ENCODE results near the gene SZRD1.

Gene SZRD1

DNA sequence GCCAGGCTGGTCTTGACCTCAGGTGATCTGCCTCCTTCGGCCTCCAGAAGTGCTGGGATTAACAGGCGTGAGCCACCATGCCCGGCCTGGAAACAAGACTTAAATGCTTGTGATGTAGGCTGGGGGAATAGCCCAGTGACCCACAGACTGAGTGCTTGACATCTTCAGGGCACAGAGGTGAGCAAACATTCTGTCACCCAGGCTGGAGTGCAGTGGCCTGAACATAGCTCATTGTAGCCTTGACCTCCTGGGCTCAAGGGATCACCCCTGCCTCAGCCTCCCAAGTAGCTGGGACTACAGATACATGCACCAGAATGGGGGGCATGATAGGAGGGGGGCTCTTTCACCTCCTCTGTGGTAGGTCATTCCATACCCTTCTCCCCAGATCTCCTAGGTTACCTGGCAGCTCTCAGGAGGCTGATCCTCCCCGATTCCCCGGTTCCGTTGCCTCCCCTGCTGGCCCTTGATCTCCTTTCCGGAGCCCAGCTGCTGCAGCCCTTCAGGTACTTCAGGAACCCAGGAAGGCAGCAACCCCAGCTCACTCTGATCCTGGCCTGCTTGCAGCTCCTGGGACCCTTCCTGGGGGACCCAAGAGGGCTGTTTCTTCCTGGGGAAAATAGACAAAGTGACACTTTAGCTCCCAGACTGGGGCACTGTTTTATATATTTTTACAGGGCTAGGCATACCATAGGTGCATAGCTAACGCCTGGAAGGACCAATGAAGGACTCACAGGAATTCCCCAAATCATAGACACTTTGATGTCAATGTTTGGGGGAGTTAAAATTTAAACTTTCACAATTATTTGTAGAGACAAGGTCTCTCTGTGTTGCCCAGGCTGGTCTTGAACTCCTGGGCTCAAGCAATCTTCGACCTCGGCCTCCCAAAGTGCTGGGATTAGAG lies 58.3 kb downstream of the SZRD1 start:
- H2AFZ ChIP-seq (ENCODE audit: low read length), result no peak overlapping the region
- TF ChIP-seq EZH2phosphoT487 (IDR thresholded peaks at IDR 0.05; ENCODE audit: borderline replicate concordance), result no peak
- TF ChIP-seq, protein P1, sequence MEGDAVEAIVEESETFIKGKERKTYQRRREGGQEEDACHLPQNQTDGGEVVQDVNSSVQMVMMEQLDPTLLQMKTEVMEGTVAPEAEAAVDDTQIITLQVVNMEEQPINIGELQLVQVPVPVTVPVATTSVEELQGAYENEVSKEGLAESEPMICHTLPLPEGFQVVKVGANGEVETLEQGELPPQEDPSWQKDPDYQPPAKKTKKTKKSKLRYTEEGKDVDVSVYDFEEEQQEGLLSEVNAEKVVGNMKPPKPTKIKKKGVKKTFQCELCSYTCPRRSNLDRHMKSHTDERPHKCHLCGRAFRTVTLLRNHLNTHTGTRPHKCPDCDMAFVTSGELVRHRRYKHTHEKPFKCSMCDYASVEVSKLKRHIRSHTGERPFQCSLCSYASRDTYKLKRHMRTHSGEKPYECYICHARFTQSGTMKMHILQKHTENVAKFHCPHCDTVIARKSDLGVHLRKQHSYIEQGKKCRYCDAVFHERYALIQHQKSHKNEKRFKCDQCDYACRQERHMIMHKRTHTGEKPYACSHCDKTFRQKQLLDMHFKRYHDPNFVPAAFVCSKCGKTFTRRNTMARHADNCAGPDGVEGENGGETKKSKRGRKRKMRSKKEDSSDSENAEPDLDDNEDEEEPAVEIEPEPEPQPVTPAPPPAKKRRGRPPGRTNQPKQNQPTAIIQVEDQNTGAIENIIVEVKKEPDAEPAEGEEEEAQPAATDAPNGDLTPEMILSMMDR (conservative IDR thresholded peaks at IDR 0.05; ENCODE audit: low read length), result no peak
- H3F3A ChIP-seq (ENCODE audit: low read depth), result no peaks in the 10 kb centered on the region
- no peaks in the 10 kb centered on the region for H3K9me2 ChIP-seq (replicated peaks; ENCODE audit: low read depth, low read length)
- no peaks in the 10 kb centered on the region for H4K20me1 ChIP-seq (ENCODE audit: insufficient read depth, low read length, poor library complexity, severe bottlenecking)
- peaks cover under 1% of the 10 kb centered on the region for H3K4me1 ChIP-seq (ENCODE audit: insufficient read depth, low read length, poor library complexity, severe bottlenecking)
- no peaks in the 10 kb centered on the region for H3K27me3 ChIP-seq (ENCODE audit: insufficient read depth, low read length, poor library complexity, severe bottlenecking)
- no peaks in the 10 kb centered on the region for H3K36me3 ChIP-seq (ENCODE audit: insufficient read depth, low read length)
- H3K4me2 ChIP-seq (ENCODE audit: low read depth, low read length, poor library complexity, severe bottlenecking), result no peak overlapping the region
- no peaks in the 10 kb centered on the region for H3K79me2 ChIP-seq (ENCODE audit: insufficient read depth, low read length)
- no peaks in the 10 kb centered on the region for H3K9me3 ChIP-seq (ENCODE audit: insufficient read depth, low read depth, low read length)
- no peak overlapping the region for H3K4me3 ChIP-seq (ENCODE audit: low read length, poor library complexity, severe bottlenecking)
- no peak overlapping the region for H3K9ac ChIP-seq (ENCODE audit: low read depth, low read length, poor library complexity, severe bottlenecking)

DNA sequence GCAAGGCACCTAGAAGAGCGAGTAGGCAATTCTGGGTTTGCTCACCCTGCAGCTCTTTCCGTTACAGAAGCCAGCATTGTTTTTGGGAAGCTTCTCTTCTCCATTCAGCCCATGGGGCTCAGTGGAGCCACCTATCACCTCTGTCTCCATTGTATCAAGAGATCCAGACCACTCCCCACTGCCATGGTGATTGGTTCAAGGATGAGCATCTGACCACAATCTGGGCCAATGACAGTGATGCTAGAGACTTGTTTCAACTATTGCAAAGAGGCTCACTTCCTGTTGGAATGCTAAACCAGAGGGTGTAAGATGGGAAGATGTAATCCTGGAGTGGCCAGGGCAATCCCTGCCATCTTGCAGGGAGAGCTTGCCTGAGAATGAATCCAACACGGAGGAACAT lies 63.6 kb downstream of the SZRD1 start:
- no peaks in the 10 kb centered on the region for H3K9me2 ChIP-seq (replicated peaks; ENCODE audit: low read depth, low read length)
- no peak overlapping the region for H3K4me3 ChIP-seq (ENCODE audit: low read length, poor library complexity, severe bottlenecking)
- TF ChIP-seq, protein P1 (conservative IDR thresholded peaks at IDR 0.05; ENCODE audit: low read length), result 0 out of 2 replicates have a peak, but pooled peaks have one; percentile 10
- no peak for TF ChIP-seq EZH2phosphoT487 (IDR thresholded peaks at IDR 0.05; ENCODE audit: borderline replicate concordance)
- H3K4me1 ChIP-seq (ENCODE audit: insufficient read depth, low read length, poor library complexity, severe bottlenecking), result peaks cover 11% of the 10 kb centered on the region
- H3K79me2 ChIP-seq (ENCODE audit: insufficient read depth, low read length), result no peaks in the 10 kb centered on the region
- no peaks in the 10 kb centered on the region for H3K27me3 ChIP-seq (ENCODE audit: insufficient read depth, low read length, poor library complexity, severe bottlenecking)
- no peak overlapping the region for H3K9ac ChIP-seq (ENCODE audit: low read depth, low read length, poor library complexity, severe bottlenecking)
- H3K9me3 ChIP-seq (ENCODE audit: insufficient read depth, low read depth, low read length), result no peaks in the 10 kb centered on the region
- H3F3A ChIP-seq (ENCODE audit: low read depth), result no peaks in the 10 kb centered on the region
- peak overlapping the region; percentile 65; the same call in 1 of the 2 replicates for H2AFZ ChIP-seq (ENCODE audit: low read length)
- peak overlapping the region; percentile 30 for H3K4me2 ChIP-seq (ENCODE audit: low read depth, low read length, poor library complexity, severe bottlenecking)
- no peaks in the 10 kb centered on the region for H3K36me3 ChIP-seq (ENCODE audit: insufficient read depth, low read length)
- no peaks in the 10 kb centered on the region for H4K20me1 ChIP-seq (ENCODE audit: insufficient read depth, low read length, poor library complexity, severe bottlenecking)

DNA sequence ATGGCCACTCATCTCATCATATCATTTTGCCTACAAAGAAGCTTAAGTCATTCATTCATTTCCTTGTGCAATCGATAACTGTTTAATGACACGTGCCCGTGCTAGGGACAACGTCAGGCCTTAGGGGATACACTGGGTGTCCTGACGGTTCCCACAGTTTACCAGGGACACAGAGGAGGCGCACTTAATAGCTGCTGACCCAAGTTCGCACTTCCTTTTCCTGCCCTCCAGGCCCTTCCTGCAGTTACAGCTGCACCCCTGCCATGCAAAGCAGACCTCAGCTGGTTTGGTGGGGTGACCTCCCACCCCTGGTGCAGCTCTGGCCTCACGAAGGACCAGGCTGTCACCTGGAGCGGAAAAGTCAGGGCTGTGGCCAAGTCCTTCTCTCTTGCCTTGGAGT lies 66.0 kb downstream of the SZRD1 start:
- Histone ChIP-seq H3F3A (ENCODE audit: low read depth) (no peaks in the 10 kb centered on the region), H2AFZ (ENCODE audit: low read length) (peak overlapping the region; percentile 42; the same call in 1 of the 2 replicates), H3K9me2 (replicated peaks; ENCODE audit: low read depth, low read length) (no peaks in the 10 kb centered on the region), H3K9ac (ENCODE audit: low read depth, low read length, poor library complexity, severe bottlenecking) (no peak overlapping the region), H3K79me2 (ENCODE audit: insufficient read depth, low read length) (no peaks in the 10 kb centered on the region), H3K36me3 (ENCODE audit: insufficient read depth, low read length) (no peaks in the 10 kb centered on the region), H3K9me3 (ENCODE audit: insufficient read depth, low read depth, low read length) (no peaks in the 10 kb centered on the region), H3K4me3 (ENCODE audit: low read length, poor library complexity, severe bottlenecking) (no peak overlapping the region), H3K4me1 (ENCODE audit: insufficient read depth, low read length, poor library complexity, severe bottlenecking) (peaks cover 11% of the 10 kb centered on the region), H4K20me1 (ENCODE audit: insufficient read depth, low read length, poor library complexity, severe bottlenecking) (no peaks in the 10 kb centered on the region), H3K27me3 (ENCODE audit: insufficient read depth, low read length, poor library complexity, severe bottlenecking) (no peaks in the 10 kb centered on the region), H3K4me2 (ENCODE audit: low read depth, low read length, poor library complexity, severe bottlenecking) (no peak overlapping the region)
- no peak for TF ChIP-seq EZH2phosphoT487 (IDR thresholded peaks at IDR 0.05; ENCODE audit: borderline replicate concordance)
- TF ChIP-seq, protein P1 (conservative IDR thresholded peaks at IDR 0.05; ENCODE audit: low read length), result no peak
